GM21367 (cell line): ENCODE results near the gene AGPAT1.

Experiments
- ATAC-seq: cut with Tn5 transposase; IDR thresholded peaks from one replicate; pipeline ENCODE4 v1.9.1; 2021; ENCODE audit not compliant: unreplicated experiment

Gene AGPAT1

DNA sequence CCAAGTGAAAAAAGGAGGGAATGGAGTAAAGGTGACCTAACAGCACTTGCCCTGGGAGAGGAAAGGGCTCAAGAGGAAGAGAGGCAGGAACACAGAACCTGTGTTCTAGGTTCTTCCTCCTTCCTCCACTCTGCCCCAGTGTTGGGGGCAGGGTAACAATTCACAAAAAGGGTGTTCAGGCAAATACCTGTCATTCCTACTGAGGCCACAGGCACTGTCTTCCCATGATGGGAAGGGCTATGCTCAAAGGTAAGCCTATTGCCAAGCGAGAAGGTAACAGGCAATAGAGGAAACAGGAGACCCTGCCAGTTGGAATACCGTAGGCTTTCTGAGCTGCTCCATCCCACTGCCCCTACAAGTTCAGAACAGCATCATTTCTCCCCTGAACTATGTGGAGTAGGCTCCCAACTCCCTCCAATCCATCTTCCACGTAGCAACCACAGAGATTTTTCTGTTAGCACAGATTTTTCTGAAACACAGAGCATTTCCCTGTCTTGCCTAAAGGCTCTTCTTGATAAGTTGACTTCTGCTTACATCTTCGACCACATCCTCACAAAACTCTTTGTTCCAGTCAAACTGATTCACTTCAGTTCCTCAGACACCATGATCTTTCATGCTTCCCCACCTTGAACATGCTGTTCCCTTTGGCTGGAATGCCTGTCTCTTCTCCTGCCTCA, 2.7 kb downstream of the AGPAT1 start:
- no peak for ATAC-seq

DNA sequence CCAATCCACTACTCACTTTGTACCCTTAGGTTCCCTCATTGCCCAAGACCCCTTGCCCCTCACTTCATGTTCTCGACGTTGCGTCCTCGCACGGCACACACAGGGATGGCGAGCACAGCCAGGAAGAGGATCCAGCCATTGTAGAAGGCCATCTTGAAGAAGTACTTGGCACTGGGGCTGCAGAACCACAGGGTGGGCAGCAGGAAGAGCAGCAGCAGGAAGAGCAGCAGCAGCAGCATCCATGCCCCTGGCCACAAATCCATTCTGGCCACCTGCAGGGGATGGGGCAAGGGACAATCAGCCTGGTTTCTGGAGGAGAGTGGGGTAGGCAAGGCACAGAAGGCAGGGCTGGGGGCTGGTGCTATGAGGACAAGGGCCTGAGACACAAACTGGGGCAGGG, 4.7 kb downstream of the AGPAT1 start:
- ATAC-seq, result no peak

DNA sequence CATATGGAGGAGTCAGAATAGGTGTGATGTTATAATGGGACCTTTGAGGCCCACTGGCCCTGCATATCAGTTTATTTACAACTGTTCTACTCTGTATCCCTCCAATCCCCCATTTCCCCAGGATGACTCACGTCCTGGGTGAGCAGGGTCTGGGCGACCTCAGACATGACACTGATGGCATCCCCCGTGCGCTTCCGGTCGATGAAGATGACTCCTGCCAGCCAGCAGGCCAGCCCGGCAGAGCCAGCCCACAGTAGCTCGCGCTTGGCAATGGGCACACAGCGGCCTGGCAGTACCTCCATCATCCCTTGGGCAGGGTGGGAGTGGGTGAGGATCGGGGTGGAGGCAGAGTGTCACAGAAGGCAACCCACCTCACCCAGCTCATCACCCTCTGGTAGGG, 5.6 kb downstream of the AGPAT1 start:
- ATAC-seq, result no peak

DNA sequence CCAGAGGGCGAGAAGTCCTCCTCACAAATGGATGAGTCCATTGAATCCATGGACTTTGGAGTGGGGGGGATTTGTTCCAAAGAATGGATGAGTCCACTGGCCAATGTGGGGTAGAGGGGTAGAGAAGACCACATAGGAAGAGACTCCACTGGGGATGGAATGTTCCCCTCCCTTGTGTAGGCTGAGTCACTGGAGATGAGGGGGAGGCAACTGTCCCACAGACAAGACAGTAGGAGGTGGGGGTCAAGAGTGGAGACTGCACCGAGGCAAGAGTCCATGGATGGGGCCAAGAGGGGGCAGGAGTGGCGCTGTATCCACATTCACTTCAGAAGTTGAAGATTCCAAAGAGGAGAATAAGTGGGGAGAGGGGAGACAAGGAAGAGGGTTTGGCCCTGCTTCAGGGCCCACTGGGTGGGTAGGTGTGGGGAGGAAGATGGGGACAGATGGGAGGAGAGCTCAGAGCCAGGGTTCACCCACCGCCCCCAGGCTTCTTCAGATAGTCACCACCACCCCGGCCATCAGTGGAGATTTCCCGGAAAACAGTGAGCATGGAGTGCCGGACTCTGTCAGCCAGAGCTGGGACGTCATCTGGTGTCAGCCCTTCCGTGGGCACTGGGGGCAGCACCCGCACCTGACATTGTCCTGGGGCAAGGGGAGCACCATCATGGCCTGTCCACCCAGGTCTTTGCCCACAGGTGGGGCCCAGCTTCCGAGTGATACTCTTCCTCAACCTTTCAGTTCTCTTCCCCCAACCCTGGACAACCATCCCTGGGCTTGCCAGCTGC, 6.9 kb downstream of the AGPAT1 start:
- no peak for ATAC-seq

DNA sequence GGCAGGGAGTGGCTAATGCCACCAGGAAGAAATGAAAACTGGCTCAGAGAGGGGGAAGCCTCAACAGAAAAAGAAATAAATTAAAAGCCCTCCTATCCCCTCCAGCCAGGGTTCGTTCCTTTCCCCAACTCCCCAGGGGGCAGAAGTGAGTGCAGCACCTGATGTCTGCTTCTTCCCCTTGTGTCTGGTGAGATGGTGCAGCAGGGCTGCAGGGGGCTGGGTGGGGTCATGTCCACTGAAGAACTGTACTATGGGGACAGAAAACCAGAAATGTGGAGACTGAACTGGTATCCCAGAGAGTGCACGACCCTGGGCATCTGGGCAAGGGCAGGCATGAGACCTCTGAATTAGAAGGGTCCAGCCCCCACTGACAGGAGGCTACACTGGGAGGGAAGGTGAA, 7.5 kb downstream of the AGPAT1 start:
- ATAC-seq, result no peak

DNA sequence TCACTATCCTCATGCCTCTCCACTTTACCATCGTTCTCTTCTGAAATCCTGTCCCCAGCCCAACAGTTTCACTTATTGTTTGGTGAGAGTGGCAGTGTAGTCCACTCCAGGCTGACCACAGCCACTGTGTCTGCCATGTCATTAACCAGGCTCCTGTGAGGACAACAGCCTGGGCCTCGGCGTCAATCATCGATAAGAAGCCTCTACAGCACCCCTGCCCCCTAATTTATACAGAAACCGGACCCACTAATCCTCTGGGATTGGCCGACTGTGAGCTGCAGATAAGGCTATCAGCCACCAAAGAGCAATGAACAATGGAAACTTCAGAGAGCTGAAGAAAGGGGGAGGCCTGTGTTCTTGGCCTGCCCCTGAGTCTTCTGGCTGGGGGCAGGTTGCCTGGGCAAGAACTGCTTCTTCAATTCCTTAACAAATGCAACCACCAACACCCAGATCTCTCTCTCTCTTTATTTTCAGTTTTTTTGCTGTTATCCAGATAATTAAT, 8.1 kb downstream of the AGPAT1 start:
- no peak for ATAC-seq

DNA sequence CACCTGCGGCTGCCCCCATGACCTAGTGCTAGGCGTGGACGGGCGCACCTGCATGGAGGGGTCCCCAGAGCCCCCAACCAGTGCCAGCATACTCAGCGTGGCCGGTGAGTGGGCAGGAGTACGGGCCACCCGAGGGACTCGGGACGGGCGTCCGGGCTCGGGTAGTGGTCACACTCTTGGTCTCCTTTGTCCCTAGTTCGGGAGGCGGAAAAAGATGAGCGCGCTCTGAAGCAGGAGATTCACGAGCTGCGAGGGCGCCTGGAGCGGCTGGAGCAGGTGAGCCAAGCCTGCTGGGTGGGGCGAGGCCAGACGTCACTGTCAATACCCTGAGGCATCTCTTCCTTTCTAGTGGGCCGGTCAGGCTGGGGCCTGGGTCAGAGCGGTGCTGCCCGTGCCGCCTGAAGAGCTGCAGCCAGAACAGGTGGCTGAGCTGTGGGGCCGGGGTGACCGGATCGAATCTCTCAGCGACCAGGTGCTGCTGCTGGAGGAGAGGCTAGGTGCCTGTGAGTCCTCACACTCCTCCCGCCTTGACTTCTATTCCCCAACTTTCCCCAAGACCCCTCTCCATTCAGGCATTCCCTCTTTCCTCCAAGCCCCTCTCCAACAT, 8.6 kb downstream of the AGPAT1 start:
- no peak for ATAC-seq

DNA sequence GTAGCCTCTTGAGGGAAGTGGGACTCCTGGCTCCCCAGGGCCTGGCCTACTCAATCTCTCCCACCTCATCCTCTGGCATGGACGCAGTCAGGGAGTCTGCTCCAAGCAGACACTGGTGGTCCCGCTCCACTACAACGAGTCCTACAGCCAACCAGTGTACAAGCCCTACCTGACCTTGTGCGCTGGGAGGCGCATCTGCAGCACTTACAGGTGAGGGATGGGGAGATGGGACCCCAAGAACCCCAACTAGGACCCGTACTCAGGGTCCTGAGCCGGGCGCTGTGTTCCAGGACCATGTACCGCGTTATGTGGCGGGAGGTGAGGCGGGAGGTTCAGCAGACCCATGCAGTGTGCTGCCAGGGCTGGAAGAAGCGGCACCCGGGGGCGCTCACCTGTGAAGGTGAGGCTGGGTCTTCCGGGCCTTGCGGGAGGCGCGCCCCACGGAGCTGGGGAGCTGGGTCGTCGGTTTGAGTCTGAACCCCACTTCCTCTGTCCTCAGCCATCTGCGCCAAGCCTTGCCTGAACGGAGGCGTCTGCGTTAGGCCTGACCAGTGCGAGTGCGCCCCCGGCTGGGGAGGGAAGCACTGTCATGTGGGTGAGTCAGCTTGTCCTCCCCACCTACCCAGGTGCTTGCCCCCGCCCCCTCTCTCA, 9.3 kb downstream of the AGPAT1 start:
- no peak for ATAC-seq

DNA sequence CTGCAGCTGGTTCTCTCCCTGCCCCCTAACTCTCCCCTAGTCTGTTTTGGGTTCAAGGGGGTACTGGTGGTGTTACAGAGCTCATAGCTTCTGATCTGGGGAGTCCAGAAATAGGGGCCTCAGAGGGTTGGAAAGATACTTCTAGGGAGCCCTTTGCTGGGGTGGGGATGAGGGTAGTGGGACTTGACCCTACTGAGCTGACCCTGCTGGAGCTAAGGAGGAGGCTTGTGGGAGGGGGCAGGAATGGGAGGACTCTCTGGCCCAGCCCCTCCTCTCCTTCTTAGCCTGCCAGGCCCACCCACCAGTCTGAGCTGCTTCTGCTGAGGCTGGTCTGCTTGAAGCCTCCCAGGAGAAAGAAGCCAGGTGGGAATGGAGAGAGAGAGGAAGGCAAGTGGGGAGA, 11.6 kb downstream of the AGPAT1 start, which contains the start of gene EGFL8:
Gene EGFL8, plus strand, starts transcription at position 301 of the 400 bp plus-strand sequence. CDS start 1,571 bp downstream, outside the sequence.
- no peak for ATAC-seq

DNA sequence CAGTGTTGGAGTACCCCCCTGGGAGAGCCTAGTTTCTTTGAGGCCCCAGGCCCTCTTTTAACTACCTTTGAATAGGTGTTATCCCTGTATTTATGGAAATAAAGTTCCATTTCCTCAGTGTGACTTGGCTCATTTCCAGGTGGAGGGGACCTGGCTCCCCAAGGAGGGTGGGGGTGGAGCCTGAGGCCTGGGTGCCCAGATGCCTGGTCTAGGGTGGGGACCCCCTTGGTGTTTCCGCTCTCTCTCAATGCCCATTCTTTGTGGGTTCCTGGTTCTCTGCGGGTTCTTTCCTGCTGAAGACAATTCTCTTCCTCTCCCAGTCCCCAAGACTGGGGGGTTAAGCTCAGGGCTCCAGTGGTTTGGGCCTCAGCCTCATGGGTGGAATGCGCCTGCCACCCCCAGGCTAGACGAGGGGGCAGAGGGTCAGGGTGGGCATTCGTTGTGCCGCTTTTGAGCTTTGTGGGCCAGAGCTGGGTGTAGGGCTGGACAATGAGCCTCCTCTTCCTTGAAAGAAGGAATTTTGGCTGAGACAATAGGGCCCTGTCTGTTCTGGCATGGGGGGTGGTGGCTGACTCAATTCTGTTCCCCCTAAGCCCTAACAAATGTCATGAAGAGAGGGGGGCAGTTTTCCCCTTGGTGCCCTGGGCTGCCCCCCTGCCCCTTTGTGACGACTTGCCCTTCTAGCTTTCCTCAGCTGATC, 12.2 kb downstream of the AGPAT1 start:
- ATAC-seq, result no peak

DNA sequence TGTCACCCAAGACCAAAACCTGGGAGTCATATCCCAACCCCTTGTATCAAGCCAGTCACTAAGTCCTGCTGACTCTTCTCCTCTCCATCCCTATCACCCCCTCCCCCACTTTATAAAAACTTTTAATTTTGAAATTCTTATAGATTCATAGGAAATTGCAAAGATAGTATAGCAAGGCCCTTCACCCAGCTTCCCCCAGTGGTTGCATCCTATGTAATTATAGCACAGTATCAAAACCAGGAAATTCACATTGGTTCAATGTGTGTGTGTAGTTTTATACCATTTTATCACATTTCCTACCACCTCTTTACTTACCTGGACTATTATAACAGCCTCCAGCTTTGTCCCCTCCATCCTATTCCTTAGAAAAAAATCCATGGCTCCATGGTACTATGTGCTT, 17.8 kb downstream of the AGPAT1 start:
- ATAC-seq, result no peak

DNA sequence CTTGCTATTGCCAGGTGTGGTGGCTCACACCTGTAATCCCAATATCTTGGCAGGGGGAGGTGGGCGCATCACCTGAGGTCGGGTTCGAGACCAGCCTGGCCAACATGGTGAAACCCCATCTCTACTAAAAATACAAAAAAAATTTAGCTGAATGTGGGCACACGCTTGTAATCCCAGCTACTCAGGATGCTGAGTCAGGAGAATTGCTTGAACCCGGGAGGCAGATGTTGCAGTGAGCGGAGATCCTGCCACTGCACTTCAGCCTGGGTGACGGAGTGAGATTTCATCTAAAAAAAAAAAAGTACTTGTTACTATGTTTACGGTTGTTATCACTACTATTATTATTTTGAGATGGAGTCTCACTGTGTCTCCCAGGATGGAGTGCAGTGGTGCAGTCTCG, 19.0 kb downstream of the AGPAT1 start:
- ATAC-seq, result no peak

DNA sequence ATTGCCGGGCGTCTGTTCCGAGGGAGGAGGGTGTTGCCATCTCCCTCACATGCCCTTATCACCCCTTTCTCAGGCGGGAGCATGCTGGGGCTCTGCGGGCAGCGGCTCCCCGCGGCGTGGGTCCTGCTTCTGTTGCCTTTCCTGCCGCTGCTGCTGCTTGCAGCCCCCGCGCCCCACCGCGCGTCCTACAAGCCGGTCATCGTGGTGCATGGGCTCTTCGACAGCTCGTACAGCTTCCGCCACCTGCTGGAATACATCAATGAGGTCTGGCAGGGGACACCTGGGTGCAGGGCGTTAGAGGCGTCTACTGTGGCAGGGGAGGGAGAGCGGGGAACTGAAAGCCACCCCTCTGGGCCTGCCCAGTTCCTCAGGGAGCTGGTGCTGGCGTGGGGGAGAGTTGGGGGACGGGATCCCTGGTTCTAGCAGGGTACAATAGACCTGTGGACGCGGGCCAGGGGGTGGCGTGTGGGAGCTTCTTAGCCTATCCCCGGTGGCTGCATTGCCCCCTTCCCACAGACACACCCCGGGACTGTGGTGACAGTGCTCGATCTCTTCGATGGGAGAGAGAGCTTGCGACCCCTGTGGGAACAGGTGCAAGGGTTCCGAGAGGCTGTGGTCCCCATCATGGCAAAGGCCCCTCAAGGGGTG, 21.2 kb downstream of the AGPAT1 start:
- ATAC-seq, result no peak

DNA sequence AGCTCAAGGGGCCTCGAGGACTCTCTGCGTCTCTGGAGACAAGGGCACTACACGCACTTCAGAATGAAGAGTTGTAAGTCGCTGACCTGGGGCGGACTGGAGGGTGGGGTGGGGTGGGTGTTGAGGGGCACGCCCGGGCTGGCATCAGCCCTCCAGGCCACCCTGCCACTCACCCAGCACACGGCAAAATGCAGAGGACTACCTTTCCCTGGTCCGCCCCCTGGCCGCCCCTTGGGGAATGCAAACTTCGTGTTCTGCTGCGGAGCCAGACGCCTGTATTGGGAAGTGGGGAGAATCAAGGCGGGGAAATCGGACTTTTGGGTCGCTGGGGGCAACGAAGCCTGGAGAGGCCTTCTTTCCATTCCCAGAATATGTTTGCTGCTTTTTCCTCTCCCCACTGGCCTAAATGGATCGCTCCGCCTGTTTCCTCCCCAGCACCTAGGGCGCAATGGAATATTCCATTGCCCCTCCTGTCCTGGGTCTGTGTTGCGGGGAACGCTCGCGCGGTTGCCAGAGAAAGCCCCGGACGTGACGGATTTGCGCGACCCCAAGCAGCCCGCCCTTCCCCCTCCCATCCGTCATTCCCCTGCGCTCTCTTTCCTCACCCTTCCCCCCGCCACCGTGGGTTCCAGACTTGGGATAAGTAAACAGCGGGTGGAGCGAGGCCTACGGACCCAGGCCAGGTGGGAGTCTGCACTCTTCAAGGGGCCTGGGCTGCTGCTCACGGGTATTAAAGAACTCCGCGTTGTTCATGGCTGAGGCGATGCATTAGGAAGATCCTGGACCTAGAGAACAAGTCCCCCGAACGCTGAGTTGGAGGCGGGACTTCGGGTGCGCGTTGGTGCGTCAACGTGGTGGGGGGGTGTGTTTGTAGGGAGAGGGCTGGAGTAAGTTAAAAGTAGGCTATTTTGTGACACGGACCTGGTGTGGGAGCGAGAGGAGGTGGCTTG, 22.0 kb downstream of the AGPAT1 start, which contains the start of gene PPT2:
Gene PPT2, plus strand, starts transcription at position 578 of the 950 bp plus-strand sequence. CDS start 454 bp downstream, outside the sequence.
- ATAC-seq, result no peak

DNA sequence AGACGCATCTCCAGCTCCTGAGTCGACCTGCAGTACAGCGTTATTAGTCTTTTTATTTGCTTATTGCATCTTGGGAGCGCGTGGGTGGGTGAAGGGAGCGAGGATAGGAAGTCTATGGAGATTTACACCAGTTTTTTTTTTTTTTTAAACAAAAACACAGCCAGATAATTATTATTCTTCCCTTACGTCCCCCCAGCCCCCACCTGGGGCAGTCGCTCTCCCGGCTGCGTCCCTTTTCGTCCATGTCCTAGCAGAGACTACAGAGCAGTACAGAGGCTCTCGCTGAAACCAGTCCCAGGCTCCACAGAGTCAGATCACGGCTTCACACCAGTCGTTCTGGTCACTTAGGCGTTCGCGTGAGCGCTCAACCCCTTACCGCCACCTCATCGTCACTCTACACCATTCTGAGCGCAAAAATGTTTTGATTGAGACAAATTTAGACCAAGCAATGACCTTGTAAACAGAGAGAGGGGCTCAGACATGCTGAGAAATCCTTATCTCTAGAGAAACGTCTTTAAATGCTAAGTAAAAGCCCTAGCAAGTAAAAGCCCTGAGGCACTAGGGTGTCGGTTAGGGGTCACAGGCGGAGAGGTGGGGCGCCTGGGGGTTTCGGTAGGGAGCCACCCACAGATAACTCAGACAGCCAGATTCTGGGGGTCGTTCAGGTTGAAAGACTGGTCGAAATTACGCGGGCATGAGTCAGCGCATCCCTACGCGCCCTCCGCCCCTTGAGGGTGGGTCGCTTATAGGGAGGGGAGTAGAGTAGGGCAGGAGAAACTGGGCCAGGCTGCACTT, 22.9 kb downstream of the AGPAT1 start:
- ATAC-seq, result no peak

DNA sequence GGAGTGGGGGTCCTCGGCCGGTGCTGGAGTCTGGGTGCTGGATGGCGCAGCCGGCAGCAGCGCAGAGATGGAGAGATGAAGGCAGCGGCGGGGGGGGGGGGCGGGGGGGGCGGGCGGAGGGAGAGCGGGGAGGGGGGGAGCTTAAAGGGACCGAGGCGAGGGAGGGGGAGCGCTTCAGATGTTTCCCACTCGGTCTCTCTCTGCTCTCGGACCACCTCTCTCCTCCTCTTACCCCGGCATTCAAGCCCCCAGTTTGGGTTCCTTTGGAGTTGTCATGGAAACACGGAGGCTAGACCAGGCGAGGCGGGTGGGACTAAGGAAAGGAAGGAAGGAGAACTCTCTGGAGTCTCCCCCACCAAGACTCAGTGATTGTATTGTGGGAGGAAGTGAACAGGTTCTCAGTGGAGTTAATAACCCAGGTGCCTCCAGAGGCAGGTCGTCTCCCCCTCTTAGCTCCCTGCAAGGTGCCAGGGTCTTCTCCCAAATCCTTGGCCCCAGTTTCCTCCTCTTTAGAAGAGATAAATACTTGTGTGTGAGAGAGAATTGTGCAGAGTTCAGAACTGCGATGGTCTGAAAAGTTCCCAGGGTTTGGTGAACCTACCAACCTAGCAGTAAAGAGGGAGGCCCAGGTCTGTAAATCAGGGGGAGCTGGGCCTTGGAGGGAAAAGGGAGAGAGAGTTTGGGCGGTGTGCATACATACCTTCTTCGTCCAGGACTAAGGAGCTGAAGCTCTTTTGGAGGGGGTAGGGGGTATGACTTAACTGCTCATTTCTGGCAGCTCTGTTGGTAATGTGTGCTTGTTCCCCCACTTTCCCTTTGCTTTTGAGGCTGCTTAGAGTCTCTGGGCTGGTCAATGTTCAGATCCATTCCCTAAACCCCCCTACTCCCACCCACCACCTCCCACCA, 23.8 kb downstream of the AGPAT1 start, which contains the start of gene PRRT1:
Gene PRRT1, minus strand, starts transcription at position 77 of the 906 bp plus-strand sequence. CDS start 112 bp downstream, outside the sequence.
- ATAC-seq, result no peak
